Measurements from ENCODE around the gene AMOTL1.

- no peak for TF ChIP-seq POLR2A (IDR thresholded peaks at IDR 0.05; ENCODE audit: low read depth, low read length)
- no peak for TF ChIP-seq SPI1 (IDR thresholded peaks at IDR 0.05; ENCODE audit: low read depth, low read length)
- TF ChIP-seq POLR2AphosphoS5 (IDR thresholded peaks at IDR 0.05; ENCODE audit: low read depth, low read length): no peak
Measured at GRCh38 chr11:94799726-94800125, 31.6 kb downstream of the AMOTL1 start.
